HG02884 (cell line): ENCODE results near the gene HTR3D.
"Not testable (repeated sequence)": the region's sequence is repeated elsewhere in the genome, so short reads cannot be mapped to it uniquely, and the experiment has no call there.

Experiments used
- ATAC-seq: cut with Tn5 transposase; IDR thresholded peaks from one replicate; pipeline ENCODE4 v1.9.1; 2021; ENCODE audit warnings: mild to moderate bottlenecking, moderate library complexity; ENCODE audit not compliant: unreplicated experiment

HTR3D gene

GRCh38 chr3:184062637-184063036 lies 31.1 kb downstream of the HTR3D start:
- ATAC-seq = no peak

GRCh38 chr3:184066211-184066610 lies 34.7 kb downstream of the HTR3D start:
- no peak for ATAC-seq

- ATAC-seq = no peak
Observed at GRCh38 chr3:184067573-184068055, 36.1 kb downstream of the HTR3D start.

- no peak for ATAC-seq
Observed at GRCh38 chr3:184068344-184068743, 36.8 kb downstream of the HTR3D start.

- not testable (repeated sequence) for ATAC-seq
Observed at GRCh38 chr3:184071142-184071541, 39.6 kb downstream of the HTR3D start.

- no peak for ATAC-seq
Observed at GRCh38 chr3:184073621-184074020, 42.1 kb downstream of the HTR3D start.

GRCh38 chr3:184075901-184076300 lies 44.4 kb downstream of the HTR3D start:
- no peak for ATAC-seq

GRCh38 chr3:184077881-184078280 lies 46.3 kb downstream of the HTR3D start:
- ATAC-seq = no peak

- ATAC-seq = no peak
Observed at GRCh38 chr3:184078851-184079250, 47.3 kb downstream of the HTR3D start.

GRCh38 chr3:184081116-184081830 lies 49.7 kb downstream of the HTR3D start:
- no peak for ATAC-seq

GRCh38 chr3:184082034-184082433 lies 50.5 kb downstream of the HTR3D start:
- no peak for ATAC-seq

- no peak for ATAC-seq
Observed at GRCh38 chr3:184082465-184082864, 50.9 kb downstream of the HTR3D start.

- ATAC-seq = no peak
Observed at GRCh38 chr3:184085389-184085852, 53.9 kb downstream of the HTR3D start.
